ENCODE results near the gene DNAH11. TPM values are rescaled to one million over a fixed set of nuclear protein-coding genes. Genes with fewer than 3 reads are reported as not detected.

DNAH11 gene
- total and polyA plus RNA-seq, 4 donors = 0.05 to 0.50 (median 0.11) TPM

- no peak overlapping the region for H3K9ac ChIP-seq (ENCODE audit: low read depth in 1 of 2, low read length in 2 of 2)
- H3K27ac ChIP-seq (ENCODE audit: low read depth in 1 of 2, low read length in 2 of 2) = no peak overlapping the region
- H3K36me3 ChIP-seq (ENCODE audit: control insufficient read depth in 4 of 4, insufficient read depth in 3 of 4, low read depth in 1 of 4, low read length in 3 of 4) = no peaks in the 10 kb centered on the region
- H3K4me3 ChIP-seq (ENCODE audit: low read depth in 1 of 3, low read length in 3 of 3) = no peak overlapping the region
- no peak for DNase-seq (ENCODE audit: low spot score)
- TF ChIP-seq JUND (IDR thresholded peaks at IDR 0.05) (no peak), RAD21 (IDR thresholded peaks at IDR 0.05) (peak; percentile 57 to 71), EGR1 (IDR thresholded peaks at IDR 0.05; ENCODE audit: low read depth in 2 of 2) (no peak), HNF4G (IDR thresholded peaks at IDR 0.05) (no peak), ZBTB33 (IDR thresholded peaks at IDR 0.05) (no peak), NR2F2 (IDR thresholded peaks at IDR 0.05) (no peak), CTCF (IDR thresholded peaks at IDR 0.05; ENCODE audit: low read depth, low read length, missing input control) (peak; percentile 36), RXRA (IDR thresholded peaks at IDR 0.05) (no peak)
- no peaks in the 10 kb centered on the region for H3K27me3 ChIP-seq (ENCODE audit: control insufficient read depth in 4 of 4, insufficient read depth in 4 of 4, low read length in 3 of 4)
- peaks cover 0 to 2% (median 0%) of the 10 kb centered on the region in 4 donors for H3K4me1 ChIP-seq (ENCODE audit: control insufficient read depth in 4 of 4, insufficient read depth in 4 of 4, low read length in 3 of 4)
- no peaks in the 10 kb centered on the region for H3K9me3 ChIP-seq (ENCODE audit: control insufficient read depth in 4 of 4, low read length in 3 of 4)
Measured at GRCh38 chr7:21526007-21526406, 16.8 kb upstream of the DNAH11 start.

- Histone ChIP-seq H3K27ac (ENCODE audit: low read depth in 1 of 2, low read length in 2 of 2) (no peak overlapping the region), H3K36me3 (ENCODE audit: control insufficient read depth in 4 of 4, insufficient read depth in 3 of 4, low read depth in 1 of 4, low read length in 3 of 4) (no peaks in the 10 kb centered on the region), H3K9ac (ENCODE audit: low read depth in 1 of 2, low read length in 2 of 2) (no peak overlapping the region), H3K4me3 (ENCODE audit: low read depth in 1 of 3, low read length in 3 of 3) (no peak overlapping the region), H3K9me3 (ENCODE audit: control insufficient read depth in 4 of 4, low read length in 3 of 4) (no peaks in the 10 kb centered on the region), H3K27me3 (ENCODE audit: control insufficient read depth in 4 of 4, insufficient read depth in 4 of 4, low read length in 3 of 4) (no peaks in the 10 kb centered on the region), H3K4me1 (ENCODE audit: control insufficient read depth in 4 of 4, insufficient read depth in 4 of 4, low read length in 3 of 4) (peaks cover 0 to 2% (median 0%) of the 10 kb centered on the region in 4 donors)
- DNase-seq (ENCODE audit: low spot score) = no peak
- TF ChIP-seq SP1 (IDR thresholded peaks at IDR 0.05) = no peak
- TF ChIP-seq EGR1 (IDR thresholded peaks at IDR 0.05; ENCODE audit: low read depth in 2 of 2) = no peak
- no peak for TF ChIP-seq YY1 (IDR thresholded peaks at IDR 0.05)
- no peak for TF ChIP-seq TAF1 (conservative IDR thresholded peaks at IDR 0.05)
- TF ChIP-seq RAD21 (IDR thresholded peaks at IDR 0.05) = no peak
- TF ChIP-seq RXRA (IDR thresholded peaks at IDR 0.05) = no peak
- no peak for TF ChIP-seq FOXA1 (IDR thresholded peaks at IDR 0.05)
- no peak for TF ChIP-seq ATF3 (IDR thresholded peaks at IDR 0.05)
- TF ChIP-seq ZBTB33 (IDR thresholded peaks at IDR 0.05) = no peak
- TF ChIP-seq REST (IDR thresholded peaks at IDR 0.05) = no peak
- TF ChIP-seq FOXA2 (IDR thresholded peaks at IDR 0.05) = no peak
- no peak for TF ChIP-seq HNF4G (IDR thresholded peaks at IDR 0.05)
- TF ChIP-seq JUND (IDR thresholded peaks at IDR 0.05) = no peak
- TF ChIP-seq GABPA (IDR thresholded peaks at IDR 0.05 in 1 of 2, conservative IDR thresholded peaks at IDR 0.05 in 1 of 2) = no peak
- TF ChIP-seq CTCF (IDR thresholded peaks at IDR 0.05; ENCODE audit: low read depth, low read length, missing input control) = no peak
- no peak for TF ChIP-seq HNF4A (conservative IDR thresholded peaks at IDR 0.05)
- TF ChIP-seq NR2F2 (IDR thresholded peaks at IDR 0.05) = no peak
- TF ChIP-seq MAX (IDR thresholded peaks at IDR 0.05) = no peak
- WGBS = 97% methylated on average over 3 of the region's 3 CpGs
Measured at GRCh38 chr7:21526448-21526847, 16.4 kb upstream of the DNAH11 start.

Data from liver (tissue), 9 donors.